Omental fat pad (tissue), 4 donors: ENCODE results near the gene DLX1. TPM values are rescaled to one million over a fixed set of nuclear protein-coding genes. Genes with fewer than 3 reads are reported as not detected.

Experiments used
- ATAC-seq: fragments of 150-250 bp; one replicate; pipeline ENCODE4 v1.9.1; 2016; ENCODE audit warnings: mild to moderate bottlenecking, moderate library complexity; ENCODE audit not compliant: low FRiP score
- DNase-seq: peaks from one replicate; pipeline ENCODE4 v3.0.0-alpha.2; 2019; ENCODE audit warnings: low spot score
- CTCF ChIP-seq, 3 donors: fragments of 450-650 bp; IDR thresholded peaks; one replicate each; pipeline ENCODE4 v1.5.1; 2016 to 2017; ENCODE audit warnings: antibody characterized with exemption in 3 of 3, mild to moderate bottlenecking in 3 of 3, moderate library complexity in 2 of 3
- total RNA-seq, 4 donors: library from RNA; depleted of rRNA; stranded (reverse); fragments of >200 nt; gene quantifications; one replicate each; pipeline ENCODE4 v1.1.0, GENCODE V29; 2016

Gene DLX1
- under 1 TPM in 1 of 4 donors, not detected in 3; 0.09 TPM for total RNA-seq

DNA sequence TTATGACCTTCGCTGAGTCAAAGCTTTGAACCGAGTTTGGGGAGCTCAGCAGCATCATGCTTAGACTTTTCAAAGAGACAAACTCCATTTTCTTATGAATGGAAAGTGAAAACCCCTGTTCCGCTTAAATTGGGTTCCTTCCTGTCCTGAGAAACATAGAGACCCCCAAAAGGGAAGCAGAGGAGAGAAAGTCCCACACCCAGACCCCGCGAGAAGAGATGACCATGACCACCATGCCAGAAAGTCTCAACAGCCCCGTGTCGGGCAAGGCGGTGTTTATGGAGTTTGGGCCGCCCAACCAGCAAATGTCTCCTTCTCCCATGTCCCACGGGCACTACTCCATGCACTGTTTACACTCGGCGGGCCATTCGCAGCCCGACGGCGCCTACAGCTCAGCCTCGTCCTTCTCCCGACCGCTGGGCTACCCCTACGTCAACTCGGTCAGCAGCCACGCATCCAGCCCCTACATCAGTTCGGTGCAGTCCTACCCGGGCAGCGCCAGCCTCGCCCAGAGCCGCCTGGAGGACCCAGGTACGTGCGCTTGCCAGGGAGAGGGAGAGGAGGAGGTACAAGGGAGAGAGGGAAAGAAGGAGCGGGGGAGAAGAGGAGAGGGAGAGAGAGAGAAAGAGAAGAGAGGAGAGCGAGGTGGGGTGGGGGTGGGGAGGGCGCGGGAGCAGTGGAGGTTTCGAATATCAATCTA is at the start of gene DLX1:
TSS of gene DLX1 (plus strand) at position 48 of the 700 bp plus-strand sequence. CDS start at position 219, 171 bp downstream.
- DNase-seq (no peak), ATAC-seq (no peak)
- no peak for TF ChIP-seq CTCF (IDR thresholded peaks at IDR 0.05)

DNA sequence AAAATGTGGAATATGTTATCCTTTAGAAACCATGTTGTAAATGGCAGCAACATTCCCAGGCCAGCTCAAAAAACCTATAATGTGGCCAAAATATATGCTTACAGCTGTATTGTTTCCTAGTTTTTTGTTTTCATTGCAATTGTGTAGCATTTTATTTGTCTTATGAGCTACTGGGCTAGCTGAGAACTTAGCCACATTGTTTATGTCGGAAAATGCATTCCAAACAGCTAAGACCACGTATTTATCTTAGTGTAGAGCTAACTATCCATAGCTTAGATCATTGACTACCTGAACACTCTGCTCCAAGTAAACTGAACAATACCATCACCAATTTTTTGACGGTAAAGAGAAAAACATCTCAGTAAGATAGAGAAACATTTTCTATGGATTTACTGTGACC is 47.2 kb upstream of the DLX1 start:
- no peak for TF ChIP-seq CTCF (IDR thresholded peaks at IDR 0.05)
- no peak for ATAC-seq
- no peak for DNase-seq

- no peak for DNase-seq
- ATAC-seq = no peak
- no peak for TF ChIP-seq CTCF (IDR thresholded peaks at IDR 0.05)
Measured at GRCh38 chr2:172038604-172039003, 46.7 kb upstream of the DLX1 start.

GRCh38 chr2:172039011-172039704 is 46.1 kb upstream of the DLX1 start:
- no peak for TF ChIP-seq CTCF (IDR thresholded peaks at IDR 0.05)
- no peak for DNase-seq
- no peak for ATAC-seq

GRCh38 chr2:172040311-172040710 is 45.0 kb upstream of the DLX1 start:
- no peak for TF ChIP-seq CTCF (IDR thresholded peaks at IDR 0.05)

DNA sequence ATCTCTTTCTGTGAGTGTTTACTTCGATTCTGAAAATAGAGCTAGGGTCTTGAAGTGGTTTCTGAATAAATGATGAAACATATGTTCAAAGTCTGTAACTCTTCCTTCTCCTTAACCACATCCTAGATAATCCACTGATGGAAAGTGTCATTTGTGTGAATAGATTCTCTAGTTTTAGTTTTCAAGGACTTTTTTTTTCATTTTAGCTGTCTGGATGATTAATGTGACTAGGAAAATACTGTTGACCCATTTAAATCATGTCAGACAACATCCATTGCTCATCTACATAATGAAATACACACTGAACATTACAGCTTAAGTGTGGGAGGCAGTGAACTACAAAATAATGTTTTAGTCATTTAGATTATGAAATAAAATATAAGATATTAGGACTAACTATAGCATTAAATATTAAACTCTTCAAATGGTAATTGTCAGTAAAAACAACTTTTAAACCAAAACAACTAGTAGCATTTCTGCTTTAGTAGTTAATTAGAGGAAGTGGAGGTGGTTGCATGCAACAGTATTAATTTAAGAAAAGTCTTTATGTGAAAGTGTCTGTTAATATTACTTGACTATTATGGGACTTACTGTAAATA is 39.1 kb upstream of the DLX1 start:
- DNase-seq (no peak), ATAC-seq (no peak)
- no peak for TF ChIP-seq CTCF (IDR thresholded peaks at IDR 0.05)

More at GRCh38 chr2:172040311-172040710, 45.0 kb upstream of the DLX1 start:
- no peak for DNase-seq
- ATAC-seq = no peak
